HG03045 (cell line): Measurements from ENCODE around the gene PRR18.

Experiments
- ATAC-seq: cut with Tn5 transposase; IDR thresholded peaks from one replicate; pipeline ENCODE4 v1.9.1; 2021; ENCODE audit warnings: mild to moderate bottlenecking, moderate library complexity; ENCODE audit not compliant: unreplicated experiment

The PRR18 gene

GRCh38 chr6:166278579-166279392 lies 29.4 kb downstream of the PRR18 start:
- no peak for ATAC-seq

- no peak for ATAC-seq
These were observed 30.2 kb downstream of the PRR18 start for GRCh38 chr6:166277892-166278578.

- no peak for ATAC-seq
These were observed 31.2 kb downstream of the PRR18 start for GRCh38 chr6:166277018-166277417.

GRCh38 chr6:166275714-166276166 lies 32.5 kb downstream of the PRR18 start:
- peak; percentile 85 for ATAC-seq

- ATAC-seq = no peak
These were observed 33.3 kb downstream of the PRR18 start for GRCh38 chr6:166274739-166275370.

- ATAC-seq = no peak
These were observed 34.0 kb downstream of the PRR18 start for GRCh38 chr6:166274163-166274562.

- ATAC-seq = no peak
These were observed 36.8 kb downstream of the PRR18 start for GRCh38 chr6:166271376-166271765.

GRCh38 chr6:166270706-166271375 lies 37.4 kb downstream of the PRR18 start:
- ATAC-seq = no peak

GRCh38 chr6:166269301-166270039 lies 38.7 kb downstream of the PRR18 start:
- no peak for ATAC-seq

- no peak for ATAC-seq
These were observed 39.8 kb downstream of the PRR18 start for GRCh38 chr6:166268431-166268830.

GRCh38 chr6:166267526-166267925 lies 40.7 kb downstream of the PRR18 start:
- no peak for ATAC-seq

- no peak for ATAC-seq
These were observed 41.9 kb downstream of the PRR18 start for GRCh38 chr6:166266336-166266735.

GRCh38 chr6:166262743-166263515 lies 45.3 kb downstream of the PRR18 start:
- no peak for ATAC-seq

GRCh38 chr6:166259296-166259977 lies 48.8 kb downstream of the PRR18 start:
- ATAC-seq = no peak

GRCh38 chr6:166258854-166259276 lies 49.3 kb downstream of the PRR18 start:
- ATAC-seq = no peak

- no peak for ATAC-seq
These were observed 50.3 kb downstream of the PRR18 start for GRCh38 chr6:166257911-166258318.
